ENCODE results near the gene CHST13.

The CHST13 gene

GRCh38 chr3:126487151-126487771, 36.7 kb upstream of the CHST13 start:
- DNase-seq (ENCODE audit: low read depth in 1 of 2, low spot score in 1 of 2), result no peak

GRCh38 chr3:126488185-126488584, 35.8 kb upstream of the CHST13 start:
- DNase-seq (ENCODE audit: low read depth in 1 of 2, low spot score in 1 of 2), result no peak

- no peak for DNase-seq (ENCODE audit: low read depth in 1 of 2, low spot score in 1 of 2)
Measured at GRCh38 chr3:126488886-126489569, 34.9 kb upstream of the CHST13 start.

GRCh38 chr3:126490619-126491018, 33.3 kb upstream of the CHST13 start:
- DNase-seq (ENCODE audit: low read depth in 1 of 2, low spot score in 1 of 2), result no peak

- DNase-seq (ENCODE audit: low read depth in 1 of 2, low spot score in 1 of 2), result no peak
Measured at GRCh38 chr3:126491221-126492013, 32.5 kb upstream of the CHST13 start.

GRCh38 chr3:126493051-126493450, 30.9 kb upstream of the CHST13 start:
- DNase-seq (ENCODE audit: low read depth in 1 of 2, low spot score in 1 of 2), result no peak

- DNase-seq (ENCODE audit: low read depth in 1 of 2, low spot score in 1 of 2), result no peak
Measured at GRCh38 chr3:126493739-126494138, 30.2 kb upstream of the CHST13 start.

GRCh38 chr3:126494204-126494969, 29.6 kb upstream of the CHST13 start:
- no peak for DNase-seq (ENCODE audit: low read depth in 1 of 2, low spot score in 1 of 2)

- DNase-seq (ENCODE audit: low read depth in 1 of 2, low spot score in 1 of 2), result no peak
Measured at GRCh38 chr3:126494970-126495230, 29.1 kb upstream of the CHST13 start.

- no peak for DNase-seq (ENCODE audit: low read depth in 1 of 2, low spot score in 1 of 2)
Measured at GRCh38 chr3:126495786-126496185, 28.2 kb upstream of the CHST13 start.

- no peak for DNase-seq (ENCODE audit: low read depth in 1 of 2, low spot score in 1 of 2)
Measured at GRCh38 chr3:126496894-126497850, 26.8 kb upstream of the CHST13 start.

- no peak for DNase-seq (ENCODE audit: low read depth in 1 of 2, low spot score in 1 of 2)
Measured at GRCh38 chr3:126497956-126498355, 26.0 kb upstream of the CHST13 start.

- no peak for DNase-seq (ENCODE audit: low read depth in 1 of 2, low spot score in 1 of 2)
Measured at GRCh38 chr3:126498461-126498860, 25.5 kb upstream of the CHST13 start.

- DNase-seq (ENCODE audit: low read depth in 1 of 2, low spot score in 1 of 2), result no peak
Measured at GRCh38 chr3:126498929-126499328, 25.0 kb upstream of the CHST13 start.

- no peak for DNase-seq (ENCODE audit: low read depth in 1 of 2, low spot score in 1 of 2)
Measured at GRCh38 chr3:126499401-126499800, 24.6 kb upstream of the CHST13 start.

GRCh38 chr3:126500016-126500415, 23.9 kb upstream of the CHST13 start:
- no peak for DNase-seq (ENCODE audit: low read depth in 1 of 2, low spot score in 1 of 2)

- no peak for DNase-seq (ENCODE audit: low read depth in 1 of 2, low spot score in 1 of 2)
Measured at GRCh38 chr3:126501054-126501453, 22.9 kb upstream of the CHST13 start.

GRCh38 chr3:126501736-126502135, 22.2 kb upstream of the CHST13 start:
- DNase-seq (ENCODE audit: low read depth in 1 of 2, low spot score in 1 of 2), result no peak

GRCh38 chr3:126502656-126503055, 21.3 kb upstream of the CHST13 start:
- no peak for DNase-seq (ENCODE audit: low read depth in 1 of 2, low spot score in 1 of 2)

GRCh38 chr3:126503701-126504100, 20.3 kb upstream of the CHST13 start:
- DNase-seq (ENCODE audit: low read depth in 1 of 2, low spot score in 1 of 2), result no peak

- DNase-seq (ENCODE audit: low read depth in 1 of 2, low spot score in 1 of 2), result no peak
Measured at GRCh38 chr3:126507886-126508285, 16.1 kb upstream of the CHST13 start.
